ACC112 (cell line): ENCODE data around the gene FUCA2.
A peak's percentile ranks its signal among the peaks of the same experiment; 100 is the strongest.

Source experiments
- H2AFZ ChIP-seq: fragments of 200-600 bp; sonication (generic); one replicate; pipeline ENCODE4 v1.6.0; 2017; ENCODE audit warnings: antibody characterized with exemption, low read length; ENCODE audit not compliant: unreplicated experiment
- H3K27ac ChIP-seq: fragments of 200-600 bp; sonication (generic); 2 replicates; pipeline ENCODE4 v1.5.1; 2014; ENCODE audit warnings: low read depth, mild to moderate bottlenecking, antibody characterized with exemption, low read length, moderate library complexity
- H3K27me3 ChIP-seq: fragments of 200-600 bp; sonication (generic); 2 replicates; pipeline ENCODE4 v1.6.1; 2014; ENCODE audit warnings: mild to moderate bottlenecking, antibody characterized with exemption, low read length, moderate library complexity, mixed read lengths; ENCODE audit not compliant: insufficient read depth
- H3K36me3 ChIP-seq: fragments of 200-600 bp; sonication (generic); 2 replicates; pipeline ENCODE4 v1.6.1; 2016; ENCODE audit warnings: mild to moderate bottlenecking, antibody characterized with exemption, low read length, moderate library complexity, mixed read lengths; ENCODE audit not compliant: insufficient read depth
- H3K4me1 ChIP-seq: fragments of 200-600 bp; sonication (generic); one replicate; pipeline ENCODE4 v1.6.1; 2016; ENCODE audit warnings: low read length, mixed read lengths; ENCODE audit not compliant: insufficient read depth, unreplicated experiment, control insufficient read depth
- H3K4me3 ChIP-seq: fragments of 200-600 bp; sonication (generic); 2 replicates; pipeline ENCODE4 v1.5.1; 2014; ENCODE audit warnings: mild to moderate bottlenecking, low read depth, low read length
- H3K79me2 ChIP-seq: fragments of 200-600 bp; sonication (generic); one replicate; pipeline ENCODE4 v1.6.0; 2016; ENCODE audit warnings: low read length; ENCODE audit not compliant: control insufficient read depth, unreplicated experiment, insufficient read depth

Gene FUCA2

DNA sequence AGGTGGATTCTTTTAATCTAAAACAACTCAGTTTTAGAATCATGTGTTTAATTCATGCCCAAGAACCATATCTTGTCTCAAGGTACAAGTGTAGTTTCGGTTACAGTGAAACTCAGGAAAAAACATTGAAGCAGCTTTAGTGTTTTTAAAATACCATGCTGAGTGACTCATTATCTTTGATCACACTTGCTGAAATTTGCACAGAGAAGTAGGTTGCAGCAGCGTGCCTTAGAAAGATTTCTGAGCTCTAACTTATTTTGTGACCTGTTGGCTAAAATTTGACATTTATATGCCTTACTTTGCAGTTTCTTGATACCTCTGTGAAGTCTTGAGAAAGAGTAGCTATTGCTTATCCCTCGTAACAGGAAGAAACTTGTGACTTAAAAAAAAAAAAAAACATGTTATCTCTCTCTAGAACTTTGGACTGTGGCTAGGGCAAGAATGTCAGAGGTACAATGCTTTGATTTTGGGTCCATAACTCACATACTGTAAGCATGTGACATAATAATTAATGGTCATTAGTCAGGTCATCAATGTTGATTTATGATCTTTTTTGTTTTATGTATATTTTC, 34.5 kb upstream of the FUCA2 start:
- Histone ChIP-seq H3K27ac (no peak overlapping the region), H3K79me2 (no peaks in the 10 kb centered on the region), H3K4me1 (no peaks in the 10 kb centered on the region), H3K27me3 (no peaks in the 10 kb centered on the region), H2AFZ (no peak overlapping the region), H3K36me3 (no peaks in the 10 kb centered on the region), H3K4me3 (no peak overlapping the region)

DNA sequence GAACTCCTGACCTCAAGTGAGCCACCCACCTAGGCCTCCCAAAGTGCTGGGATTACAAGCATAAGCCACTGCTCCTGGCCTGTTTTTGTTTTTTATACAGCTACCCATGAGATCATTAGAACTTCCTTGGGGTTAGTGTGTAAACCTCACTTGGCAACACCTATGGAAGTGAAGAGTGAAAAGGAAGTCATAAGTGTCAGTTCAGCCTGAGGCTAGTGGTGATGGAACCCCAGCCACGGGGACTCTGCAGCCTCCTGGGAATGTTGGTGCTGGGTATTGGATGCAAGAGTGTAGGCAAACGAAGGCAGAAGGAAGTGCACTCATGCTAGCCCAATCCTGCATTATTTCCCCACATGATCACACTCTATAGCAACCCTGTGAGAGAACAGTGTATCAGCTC, 33.6 kb upstream of the FUCA2 start:
- Histone ChIP-seq H3K36me3 (no peaks in the 10 kb centered on the region), H3K27ac (no peak overlapping the region), H3K79me2 (no peaks in the 10 kb centered on the region), H3K4me3 (no peak overlapping the region), H3K27me3 (no peaks in the 10 kb centered on the region), H2AFZ (no peak overlapping the region), H3K4me1 (no peaks in the 10 kb centered on the region)

DNA sequence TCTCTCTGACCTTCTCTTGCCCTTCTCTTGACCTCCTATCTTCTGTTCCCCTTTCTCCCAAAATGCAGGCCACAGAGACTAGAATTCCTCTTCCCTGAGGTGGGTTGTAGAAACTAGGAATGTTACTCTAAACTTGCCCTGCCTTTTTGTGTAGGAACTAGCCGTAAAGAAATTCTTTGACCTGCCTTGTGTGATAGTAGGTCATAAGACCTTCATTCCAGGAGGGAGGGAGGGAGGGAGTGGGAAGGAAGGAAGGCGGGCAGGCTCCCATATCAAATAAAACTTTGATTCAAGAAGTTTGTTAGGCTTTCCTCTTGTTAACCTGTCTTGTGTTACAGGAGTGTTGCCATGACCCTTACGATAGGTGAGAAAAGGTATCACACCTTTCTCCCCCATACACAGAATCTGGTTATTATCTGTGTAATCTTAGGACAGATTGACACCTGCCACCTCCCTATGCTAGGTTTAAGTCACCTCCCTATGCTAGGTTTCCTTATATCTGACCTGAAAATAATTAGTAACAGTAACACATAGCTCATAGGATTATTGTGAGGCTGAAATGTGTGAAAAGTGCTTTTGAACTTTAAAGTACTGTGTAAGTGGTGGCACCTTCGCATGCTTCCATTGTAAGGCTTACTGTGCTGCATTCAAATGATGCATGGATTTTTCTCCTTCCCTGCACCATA, 32.6 kb upstream of the FUCA2 start:
- Histone ChIP-seq H2AFZ (no peak overlapping the region), H3K36me3 (no peaks in the 10 kb centered on the region), H3K79me2 (no peaks in the 10 kb centered on the region), H3K27ac (no peak overlapping the region), H3K4me1 (no peaks in the 10 kb centered on the region), H3K4me3 (no peak overlapping the region), H3K27me3 (no peaks in the 10 kb centered on the region)

DNA sequence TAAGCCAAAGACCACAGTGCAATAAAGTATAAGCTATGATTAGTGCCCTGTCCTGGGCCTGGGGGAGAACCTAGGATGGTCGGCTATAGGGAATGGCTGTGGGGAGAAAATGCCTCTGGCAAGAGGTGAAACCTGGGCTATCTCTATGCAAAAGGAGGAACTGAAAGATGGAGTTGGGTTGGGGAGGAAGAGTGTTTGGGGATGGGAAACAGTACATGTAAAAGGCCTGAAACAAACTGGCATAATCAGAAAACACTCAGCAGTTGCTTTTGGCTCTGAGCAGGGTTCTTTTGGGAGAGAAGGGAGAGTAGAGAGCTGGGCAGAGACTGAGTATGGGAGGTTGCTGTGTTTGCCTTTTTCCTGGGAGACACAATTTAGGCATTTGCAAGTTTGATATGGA, 31.9 kb upstream of the FUCA2 start:
- H3K79me2 ChIP-seq = no peaks in the 10 kb centered on the region
- H3K4me3 ChIP-seq = no peak overlapping the region
- H3K27me3 ChIP-seq = no peaks in the 10 kb centered on the region
- H3K4me1 ChIP-seq = no peaks in the 10 kb centered on the region
- no peaks in the 10 kb centered on the region for H3K36me3 ChIP-seq
- H3K27ac ChIP-seq = no peak overlapping the region
- H2AFZ ChIP-seq = no peak overlapping the region

DNA sequence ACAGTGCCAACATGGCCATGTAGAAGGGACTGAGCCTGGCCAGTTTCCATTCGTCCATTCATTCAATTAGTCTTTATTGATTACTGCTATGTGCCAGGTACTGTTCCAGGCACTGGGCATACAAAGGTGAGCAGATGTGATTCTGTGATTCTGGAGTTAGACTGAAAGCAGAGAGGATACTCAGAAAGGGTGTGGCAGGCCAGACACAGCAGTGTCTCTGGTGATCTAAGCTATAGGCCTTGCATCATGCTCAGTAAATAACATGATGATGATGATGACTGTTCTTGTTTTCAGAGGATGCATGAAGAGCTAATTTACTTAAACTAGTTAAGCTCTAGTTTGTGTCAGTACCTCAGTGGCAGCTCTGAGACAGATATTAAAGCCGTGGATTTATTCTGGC, 31.4 kb upstream of the FUCA2 start:
- no peak overlapping the region for H3K4me3 ChIP-seq
- no peak overlapping the region for H2AFZ ChIP-seq
- no peaks in the 10 kb centered on the region for H3K79me2 ChIP-seq
- no peaks in the 10 kb centered on the region for H3K4me1 ChIP-seq
- H3K36me3 ChIP-seq = no peaks in the 10 kb centered on the region
- no peak overlapping the region for H3K27ac ChIP-seq
- H3K27me3 ChIP-seq = no peaks in the 10 kb centered on the region

DNA sequence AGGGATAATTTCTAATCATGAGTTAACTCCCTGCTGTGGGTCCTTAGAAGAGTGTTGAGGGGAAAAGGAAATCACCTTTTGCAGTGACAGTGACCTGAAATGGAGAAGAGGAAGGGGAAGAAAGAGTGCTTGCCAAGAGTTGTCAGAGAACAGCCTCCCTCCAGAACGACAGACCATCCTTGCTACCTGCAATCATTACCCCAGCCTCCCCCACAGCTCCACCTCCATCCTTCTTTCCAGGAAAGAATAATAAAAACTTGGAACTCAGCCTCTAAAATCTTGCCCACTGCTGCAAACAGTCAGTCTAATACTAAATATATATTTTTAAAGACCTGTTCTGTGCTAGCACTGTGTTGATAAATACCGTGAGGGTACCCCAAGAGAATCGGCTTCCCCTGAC, 28.7 kb upstream of the FUCA2 start:
- no peaks in the 10 kb centered on the region for H3K36me3 ChIP-seq
- no peak overlapping the region for H2AFZ ChIP-seq
- H3K79me2 ChIP-seq = no peaks in the 10 kb centered on the region
- no peaks in the 10 kb centered on the region for H3K27me3 ChIP-seq
- no peaks in the 10 kb centered on the region for H3K4me1 ChIP-seq
- H3K4me3 ChIP-seq = no peak overlapping the region
- no peak overlapping the region for H3K27ac ChIP-seq

DNA sequence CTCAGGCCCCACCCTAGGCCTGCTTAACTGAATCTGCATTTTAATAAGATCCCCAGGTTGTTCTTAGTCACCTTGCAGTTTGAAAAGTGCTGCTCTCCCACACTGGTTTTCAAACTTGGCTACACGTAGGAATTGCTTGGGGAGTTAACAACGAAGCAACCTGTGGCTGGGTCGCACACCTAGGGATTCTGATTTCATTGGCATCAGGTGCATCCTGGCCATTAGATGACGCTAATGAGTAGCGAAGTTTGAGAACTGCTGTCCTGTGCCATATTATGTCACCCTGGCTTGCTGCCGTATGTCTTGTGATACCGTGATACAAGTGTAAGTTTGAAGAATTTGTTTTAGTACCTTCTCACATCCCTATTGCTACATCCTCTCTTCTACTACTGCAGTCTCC, 28.2 kb upstream of the FUCA2 start:
- no peaks in the 10 kb centered on the region for H3K4me1 ChIP-seq
- H3K27ac ChIP-seq = no peak overlapping the region
- no peaks in the 10 kb centered on the region for H3K27me3 ChIP-seq
- no peak overlapping the region for H2AFZ ChIP-seq
- no peaks in the 10 kb centered on the region for H3K79me2 ChIP-seq
- no peak overlapping the region for H3K4me3 ChIP-seq
- no peaks in the 10 kb centered on the region for H3K36me3 ChIP-seq

DNA sequence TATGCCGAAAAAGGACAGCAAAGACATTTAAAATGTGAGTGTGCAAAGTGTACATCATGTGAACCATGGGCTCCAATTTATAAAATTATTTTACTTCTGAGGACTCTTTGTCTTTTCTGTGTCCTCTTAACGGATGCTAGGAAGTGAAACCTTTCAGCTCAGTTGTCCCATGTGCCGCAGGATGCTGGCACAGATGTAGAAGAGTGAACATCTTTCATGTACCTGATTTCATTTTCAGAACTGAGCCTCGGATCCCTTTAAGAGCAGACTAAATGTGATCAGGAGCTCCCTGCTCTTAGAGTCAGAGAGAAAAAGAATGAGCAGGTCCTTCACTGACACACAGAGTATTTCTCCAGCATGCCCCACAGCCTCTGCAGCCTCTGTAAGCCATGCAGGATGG, 27.6 kb upstream of the FUCA2 start:
- Histone ChIP-seq H3K36me3 (no peaks in the 10 kb centered on the region), H3K27me3 (no peaks in the 10 kb centered on the region), H2AFZ (no peak overlapping the region), H3K4me3 (no peak overlapping the region), H3K27ac (no peak overlapping the region), H3K4me1 (no peaks in the 10 kb centered on the region), H3K79me2 (no peaks in the 10 kb centered on the region)

DNA sequence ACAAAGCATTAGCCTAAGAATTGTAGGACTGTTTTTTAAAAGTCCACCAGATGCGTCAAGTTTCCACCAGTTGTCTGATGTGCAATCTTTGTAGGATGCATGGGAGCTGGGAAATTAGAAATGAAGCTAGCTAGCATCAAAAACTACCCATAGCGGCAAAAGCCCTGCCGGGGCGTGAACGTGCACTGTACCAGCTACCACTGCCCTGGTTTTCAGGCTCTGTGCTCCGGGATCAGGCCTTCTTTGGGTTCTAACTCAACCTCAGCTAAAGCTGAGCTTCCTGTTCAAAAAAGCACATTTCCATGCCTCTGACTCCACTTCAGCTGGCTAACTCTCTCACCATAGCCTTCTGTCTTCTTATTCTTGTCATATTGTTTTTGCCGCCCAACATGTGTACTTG, 26.9 kb upstream of the FUCA2 start:
- Histone ChIP-seq H2AFZ (no peak overlapping the region), H3K4me1 (no peaks in the 10 kb centered on the region), H3K27ac (no peak overlapping the region), H3K4me3 (no peak overlapping the region; the same call in 1 of the 2 replicates), H3K36me3 (no peaks in the 10 kb centered on the region), H3K79me2 (no peaks in the 10 kb centered on the region), H3K27me3 (no peaks in the 10 kb centered on the region)

DNA sequence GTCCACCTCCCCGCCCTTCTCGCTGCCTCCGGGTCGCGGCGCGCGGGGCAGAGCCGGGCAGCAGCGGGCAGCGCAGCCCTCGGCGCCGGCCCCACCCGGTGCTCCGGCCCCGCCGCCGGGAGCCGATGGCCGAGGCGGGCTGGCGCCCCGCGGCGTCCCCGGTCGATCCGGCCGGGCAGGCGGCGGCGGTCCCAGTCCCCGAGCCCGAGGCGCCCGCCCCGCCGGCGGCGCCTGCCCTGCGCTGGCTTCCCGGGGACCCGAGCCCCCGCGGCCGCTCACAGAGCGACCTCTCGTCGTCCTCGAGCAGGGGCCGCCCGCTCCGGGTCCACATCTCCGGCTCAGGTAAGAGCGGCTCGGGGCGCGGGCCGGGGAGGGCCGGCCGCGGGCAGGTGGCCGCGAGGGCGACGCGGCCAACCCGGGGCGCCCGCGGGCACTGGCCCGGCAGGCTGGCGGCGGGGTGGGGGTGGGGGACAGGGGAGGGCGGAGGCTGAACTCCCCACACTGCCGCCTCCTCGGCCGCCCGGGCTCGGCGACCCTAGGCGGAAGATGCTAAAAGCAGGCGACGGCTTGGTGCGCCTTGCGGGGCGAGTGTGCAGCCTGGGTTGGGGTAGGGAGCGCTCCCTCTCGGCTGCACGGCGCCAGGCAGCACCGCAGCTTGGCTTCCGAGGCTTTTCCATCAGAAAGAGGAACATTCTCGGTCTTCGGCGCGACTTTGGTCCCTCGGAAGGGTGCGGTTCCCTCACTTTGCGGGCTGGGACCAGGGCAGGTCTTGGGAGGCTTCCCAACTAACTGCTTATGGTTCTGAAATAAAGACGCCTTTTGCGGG, 25.6 kb upstream of the FUCA2 start:
- Histone ChIP-seq H3K4me1 (no peaks in the 10 kb centered on the region), H3K4me3 (peak overlapping the region; percentile 72), H3K36me3 (no peaks in the 10 kb centered on the region), H3K27me3 (peaks cover 9% of the 10 kb centered on the region; the same call in 1 of the 2 replicates), H2AFZ (peak overlapping the region; percentile 52), H3K79me2 (no peaks in the 10 kb centered on the region), H3K27ac (no peak overlapping the region)

DNA sequence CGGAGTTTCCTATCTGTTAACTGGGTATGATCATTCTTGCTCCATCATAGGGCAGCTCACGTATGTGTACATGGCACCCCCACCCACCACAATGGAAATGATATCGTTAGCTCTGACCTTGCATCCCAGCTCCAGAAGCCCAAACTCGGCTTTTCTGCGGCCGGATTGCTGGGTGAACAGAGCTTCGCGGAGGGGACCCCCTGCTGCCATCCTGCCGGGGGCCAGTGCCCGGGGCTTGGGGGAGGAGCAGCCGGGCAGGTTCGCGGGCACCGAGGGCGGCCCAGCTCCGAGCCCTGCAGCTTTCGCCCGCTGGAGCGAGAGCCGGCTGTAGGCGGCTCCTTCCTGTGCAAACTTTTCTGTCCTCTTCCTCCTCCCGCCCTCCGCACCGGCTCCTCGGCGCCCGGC, 24.9 kb upstream of the FUCA2 start:
- H3K36me3 ChIP-seq = no peaks in the 10 kb centered on the region
- peak overlapping the region; percentile 40 for H2AFZ ChIP-seq
- no peaks in the 10 kb centered on the region for H3K79me2 ChIP-seq
- peak overlapping the region; percentile 72 for H3K4me3 ChIP-seq
- H3K27ac ChIP-seq = no peak overlapping the region
- H3K4me1 ChIP-seq = no peaks in the 10 kb centered on the region
- H3K27me3 ChIP-seq = peaks cover 9% of the 10 kb centered on the region; the same call in 1 of the 2 replicates
